HG02943 (cell line): ENCODE measurements around the gene CBLB.

ENCODE experiments used
- ATAC-seq: cut with Tn5 transposase; IDR thresholded peaks from one replicate; pipeline ENCODE4 v1.9.1; 2021; ENCODE audit warnings: mild to moderate bottlenecking, low read depth, moderate library complexity; ENCODE audit not compliant: unreplicated experiment

Gene CBLB

GRCh38 chr3:105649480-105649879 is 219.3 kb downstream of the CBLB start:
- no peak for ATAC-seq

- ATAC-seq: no peak
Measured at GRCh38 chr3:105647047-105647446, 221.8 kb downstream of the CBLB start.

- ATAC-seq: no peak
Measured at GRCh38 chr3:105639131-105639530, 229.7 kb downstream of the CBLB start.

DNA sequence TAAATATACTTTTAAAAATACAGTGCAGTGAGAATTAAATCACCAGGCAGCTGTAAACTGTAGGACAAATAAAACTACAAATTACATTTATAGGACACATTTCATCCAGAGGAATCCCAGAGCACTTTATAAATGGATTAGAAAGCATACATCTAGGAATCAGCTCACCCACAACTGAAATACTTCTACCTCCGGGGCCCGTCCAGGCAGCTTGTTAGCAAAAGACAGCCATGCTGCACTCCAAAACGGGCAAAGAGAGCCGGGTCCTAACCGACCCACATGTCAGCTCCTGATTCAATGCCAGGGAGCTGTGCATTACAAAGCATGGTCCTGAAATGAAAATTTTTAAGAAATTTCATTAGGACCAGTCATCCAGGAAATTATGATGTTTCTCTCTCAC is 234.1 kb downstream of the CBLB start:
- no peak for ATAC-seq

- ATAC-seq: no peak
Measured at GRCh38 chr3:105629718-105630117, 239.1 kb downstream of the CBLB start.

DNA sequence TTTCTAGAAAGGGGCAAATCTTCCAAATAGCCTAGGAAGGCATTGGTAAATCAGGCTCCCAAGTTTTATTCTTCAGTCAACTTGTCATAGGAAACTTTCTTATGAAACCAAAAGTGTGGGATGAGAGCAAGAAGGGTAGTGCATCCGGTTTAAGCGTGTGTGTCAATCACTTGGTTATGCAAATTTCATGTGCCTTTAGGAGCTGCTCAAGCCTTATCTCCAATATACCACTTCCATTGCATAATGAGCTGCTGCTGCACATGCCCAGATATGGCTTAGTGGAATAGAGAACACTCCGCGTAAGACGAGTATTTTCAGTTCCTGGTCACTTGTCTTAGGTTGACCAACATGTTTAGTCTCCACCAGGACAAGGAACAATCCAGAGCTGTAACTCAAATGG is 242.1 kb downstream of the CBLB start:
- no peak for ATAC-seq

GRCh38 chr3:105622169-105622568 is 246.6 kb downstream of the CBLB start:
- no peak for ATAC-seq

GRCh38 chr3:105620236-105620635 is 248.6 kb downstream of the CBLB start:
- ATAC-seq: no peak

DNA sequence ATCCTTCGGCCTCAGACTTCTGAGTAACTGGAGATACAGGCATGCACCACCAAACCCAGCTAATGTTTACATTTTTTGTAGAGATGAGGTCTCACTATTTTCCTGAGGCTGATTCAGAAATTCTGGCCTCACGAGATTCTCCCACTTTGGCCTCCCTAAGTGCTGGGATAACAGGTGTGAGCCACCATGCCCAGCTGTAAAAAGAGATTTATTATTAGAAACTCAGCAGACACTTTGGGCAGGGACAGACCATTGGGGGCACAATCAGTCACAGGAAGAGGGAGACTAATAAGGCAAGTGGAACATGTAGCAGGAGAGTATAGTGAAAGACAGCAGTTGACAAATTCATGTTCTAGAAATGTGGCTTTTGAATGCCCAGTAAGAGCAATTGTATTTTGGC is 249.2 kb downstream of the CBLB start:
- ATAC-seq: no peak

- ATAC-seq: no peak
Measured at GRCh38 chr3:105618556-105618955, 250.3 kb downstream of the CBLB start.

GRCh38 chr3:105616374-105617121 is 252.3 kb downstream of the CBLB start:
- ATAC-seq: no peak

- ATAC-seq: no peak
Measured at GRCh38 chr3:105615814-105616213, 253.0 kb downstream of the CBLB start.

DNA sequence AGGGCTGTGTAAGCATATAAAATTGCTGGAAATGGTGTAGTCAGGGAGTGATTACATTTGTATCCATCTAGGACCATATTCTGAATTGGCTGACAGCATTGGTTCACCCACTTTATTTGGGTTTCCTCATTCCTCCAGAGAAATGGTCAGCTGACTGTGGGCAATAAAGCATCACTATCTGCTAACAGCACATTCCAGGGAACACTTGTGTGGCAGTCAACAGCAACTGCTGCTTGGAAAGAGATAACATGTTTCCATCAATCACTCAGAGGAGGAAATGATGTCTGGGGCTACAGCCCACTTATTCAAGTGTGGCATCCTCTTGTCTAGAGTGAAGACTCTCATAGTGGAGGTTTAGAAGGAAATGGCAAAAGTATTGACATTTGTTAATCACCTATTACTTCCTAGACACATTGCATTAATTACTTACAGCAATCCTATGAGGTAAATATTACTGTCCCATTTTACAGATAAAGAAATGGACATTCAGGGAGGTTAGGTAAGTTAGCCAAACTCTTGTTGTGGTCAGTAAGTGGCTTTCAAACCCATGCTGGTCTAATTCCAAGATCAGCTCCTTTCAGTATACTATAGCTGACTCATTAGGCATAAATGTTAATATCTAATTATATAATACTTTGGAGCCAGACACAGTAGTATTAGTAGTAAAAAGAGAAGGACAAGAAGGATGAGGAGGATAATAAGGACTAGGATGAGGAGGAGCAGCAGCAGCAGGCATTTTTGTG is 254.4 kb downstream of the CBLB start:
- no peak for ATAC-seq

GRCh38 chr3:105613120-105613519 is 255.7 kb downstream of the CBLB start:
- ATAC-seq: no peak

DNA sequence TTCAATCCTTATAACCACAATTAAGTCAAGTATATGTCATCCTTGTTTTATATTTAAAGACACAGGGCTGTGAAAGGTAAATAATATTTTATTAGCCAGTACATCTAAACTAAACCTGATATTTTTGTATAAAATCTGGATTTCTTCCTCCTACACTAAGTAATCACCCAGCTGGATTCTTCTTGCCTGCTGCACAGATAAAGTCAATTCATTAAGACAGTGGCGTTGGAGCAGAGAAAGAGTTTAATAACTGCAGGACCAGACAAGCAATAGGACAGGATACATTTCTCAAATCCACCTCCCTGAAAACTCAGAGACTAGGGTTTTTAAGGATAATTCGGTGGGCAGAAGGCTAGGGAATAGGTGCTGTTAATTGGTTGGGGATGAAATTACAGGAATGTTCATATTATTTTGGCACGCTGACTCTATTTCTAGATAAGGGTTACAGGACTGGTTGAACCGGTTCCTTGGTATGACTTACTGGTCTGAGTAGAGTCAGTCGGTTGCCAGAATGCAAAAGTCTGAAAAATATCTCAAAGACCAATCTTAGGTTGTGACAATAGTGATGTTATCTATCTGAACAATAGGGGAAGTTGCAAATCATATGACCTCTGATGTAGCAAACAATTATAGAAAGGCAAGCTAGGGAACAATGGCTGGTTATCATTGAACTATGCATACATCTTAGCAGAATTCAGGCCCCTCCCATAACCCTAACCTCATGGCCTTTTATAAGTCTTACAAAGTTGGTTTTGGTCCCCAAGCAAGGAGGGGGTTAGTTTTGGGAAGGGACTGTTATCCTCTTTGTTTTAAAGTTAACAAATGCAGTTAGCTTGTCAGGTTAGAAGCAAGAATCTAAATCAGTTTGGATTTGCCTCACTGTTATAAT is 257.3 kb downstream of the CBLB start:
- no peak for ATAC-seq

DNA sequence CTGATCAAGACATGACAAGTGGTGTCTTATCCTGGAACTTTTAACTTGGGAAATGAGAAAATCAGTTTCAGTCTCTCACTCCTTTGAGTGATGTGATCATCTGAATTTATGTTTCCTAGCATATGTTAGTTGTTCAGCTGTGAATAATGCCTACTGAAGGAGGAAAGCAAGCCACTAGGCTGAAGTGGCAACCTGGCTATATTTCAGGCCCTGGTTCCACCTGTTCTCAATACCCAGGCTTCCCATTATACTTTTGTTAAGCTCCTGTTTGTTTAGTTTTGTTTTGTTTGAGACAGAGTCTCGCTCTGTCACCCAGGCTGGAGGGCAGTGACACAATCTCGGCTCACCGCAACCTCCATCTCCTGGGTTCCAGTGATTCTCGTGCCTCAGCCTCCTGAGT is 258.3 kb downstream of the CBLB start:
- no peak for ATAC-seq

DNA sequence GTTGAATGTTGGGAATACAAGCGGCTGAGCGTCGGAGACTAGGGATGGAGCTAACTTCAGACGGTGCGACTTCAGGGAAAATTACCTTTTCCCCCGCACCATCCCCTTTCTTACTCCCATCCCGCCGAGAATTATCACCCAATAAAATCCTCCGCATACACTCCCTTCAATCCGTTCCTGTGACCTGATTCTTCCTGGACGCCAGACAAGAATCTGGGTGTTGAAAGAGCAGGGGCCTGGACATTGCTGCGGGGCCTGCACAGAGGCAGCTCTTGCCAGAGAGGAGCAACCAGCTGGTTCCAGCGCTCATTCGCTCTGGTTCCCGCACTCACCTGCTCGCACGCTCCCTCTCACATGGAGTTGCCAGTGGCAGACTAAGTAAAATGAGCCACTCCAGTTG is 260.2 kb downstream of the CBLB start:
- ATAC-seq: no peak

- ATAC-seq: no peak
Measured at GRCh38 chr3:105606016-105606415, 262.8 kb downstream of the CBLB start.
